A549 treated with GW870086 at 1 μM for 4 hours (cell line): ENCODE results near the gene PLTP. TPM values are rescaled to one million over a fixed set of nuclear protein-coding genes. Genes with fewer than 3 reads are reported as not detected.

Source experiments
- total RNA-seq: library from RNA; stranded (reverse); fragments of 200-300 nt; extraction: Qiagen RNA extraction; gene quantifications from 5 replicates; pipeline ENCODE4 v1.2.3, GENCODE V29; 2022; ENCODE audit warnings: low read depth

The PLTP gene
- total RNA-seq, result 1.5 to 2.2 TPM (median 1.6 TPM) in 5 replicates

DNA sequence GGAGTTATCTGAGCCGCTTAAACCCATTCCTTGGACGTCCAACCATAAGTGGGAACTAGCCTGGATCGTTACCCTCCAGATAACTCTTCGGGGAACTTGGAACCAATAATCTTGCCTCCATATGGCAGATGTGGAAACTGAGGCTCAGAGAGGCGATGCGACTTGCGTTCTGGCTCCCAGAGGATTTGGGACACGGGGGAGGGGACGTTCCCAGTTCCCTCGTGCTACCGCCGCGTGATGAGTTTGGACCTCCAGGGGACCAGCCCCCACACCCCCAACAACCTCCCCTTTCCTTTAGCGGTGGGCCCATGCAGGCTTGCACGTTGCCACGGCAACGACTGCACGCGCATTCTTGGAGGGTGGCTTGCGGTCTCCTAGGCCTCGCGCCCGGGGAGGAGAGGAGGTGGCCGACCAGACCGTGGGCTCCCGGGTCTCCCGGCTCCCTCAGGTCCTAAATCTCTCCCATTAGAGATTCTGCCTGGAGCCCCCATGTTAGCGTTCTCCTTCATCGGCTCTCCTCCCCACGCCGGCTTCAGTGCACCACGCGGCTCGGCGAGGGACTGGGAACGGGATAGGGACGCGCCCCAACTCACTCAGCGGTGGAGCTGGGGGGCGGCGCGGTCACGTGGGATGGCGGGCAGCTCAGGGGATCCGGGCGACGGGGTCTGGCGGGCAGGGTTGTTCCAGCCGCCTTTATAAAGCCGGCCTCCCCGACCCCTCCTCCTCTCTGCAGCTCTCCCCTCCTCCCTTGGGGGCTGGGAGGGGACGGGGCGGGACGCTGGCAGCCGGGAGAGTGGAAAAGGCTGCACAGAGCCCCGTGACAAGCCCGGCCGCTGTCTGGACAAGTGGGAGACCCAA, at the start of gene PLTP:
PLTP (minus strand) TSS at position 670 of the 858 bp plus-strand sequence. CDS start 703 bp downstream, outside the sequence.

DNA sequence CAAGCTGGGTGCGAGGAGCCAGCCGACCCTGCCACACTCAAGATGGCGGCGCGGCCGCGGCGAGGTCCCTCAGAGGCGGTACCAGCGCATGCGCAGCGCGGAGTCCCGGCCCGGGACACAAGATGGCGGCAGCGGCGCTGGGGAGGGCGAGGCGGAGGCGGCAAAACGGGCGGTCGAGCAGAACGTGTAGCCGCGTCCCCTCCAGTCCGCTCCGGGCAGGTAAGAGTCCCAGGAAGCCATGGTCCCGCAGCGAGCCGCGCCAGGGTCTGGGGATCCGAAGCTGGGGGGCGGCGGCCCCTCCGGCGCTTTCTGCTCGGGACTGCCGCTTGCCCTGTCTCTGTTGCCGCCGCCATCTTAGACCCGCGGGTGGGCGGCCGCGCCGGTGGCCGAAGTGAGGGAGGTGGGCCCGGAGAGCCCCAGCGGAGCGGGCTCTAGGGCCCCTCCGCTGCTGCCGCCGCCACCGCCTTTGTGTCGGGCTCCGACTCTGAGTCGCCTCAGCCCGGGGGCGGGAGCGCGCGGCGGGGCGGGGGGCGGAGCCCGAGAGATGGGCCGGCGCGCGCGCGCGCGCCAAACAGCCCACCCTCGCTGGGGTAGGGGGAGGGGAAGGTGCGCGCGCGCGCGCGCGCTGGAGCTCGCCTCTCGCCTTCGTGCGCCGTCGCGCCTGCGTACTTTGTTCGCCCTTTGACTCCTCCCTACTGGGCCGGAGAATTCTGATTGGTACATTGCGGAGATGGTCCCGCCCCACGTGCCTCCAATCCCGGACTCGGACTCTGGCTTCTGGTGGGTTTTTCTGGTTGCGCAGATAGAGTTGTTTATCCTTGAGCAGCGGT, 22.8 kb upstream of the PLTP start, which contains the start of gene PCIF1:
PCIF1 (plus strand) TSS at position 98 of the 830 bp plus-strand sequence. CDS start 4,317 bp downstream, outside the sequence.

GRCh38 chr20:45890985-45891983, 20.7 kb downstream of the PLTP start, which contains the start of the genes CTSA and NEURL2:
Gene CTSA, plus strand, starts transcription at chr20:45891335. Its CDS starts 234 bp downstream, at chr20:45891569.
Gene NEURL2, minus strand, starts transcription at chr20:45891208. Its CDS starts 217 bp downstream, at chr20:45890991.

DNA sequence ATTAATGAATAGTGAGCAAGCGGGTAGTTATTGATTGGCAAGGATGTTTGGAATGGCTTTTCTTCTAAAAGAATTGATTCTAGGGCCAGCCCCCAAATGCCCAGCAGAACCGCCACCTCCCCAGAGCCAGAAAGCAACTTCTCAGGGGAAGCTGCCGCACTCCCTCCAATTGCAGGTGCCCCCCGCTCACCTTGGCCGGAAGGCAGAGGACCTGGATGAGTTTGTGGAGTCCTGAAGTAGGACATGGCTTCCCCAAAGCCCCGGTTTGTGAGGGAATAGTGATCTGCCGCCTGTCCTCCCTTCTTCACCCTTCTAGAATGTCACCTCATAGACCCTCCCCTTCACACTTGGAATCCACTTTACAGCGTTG, 24.6 kb downstream of the PLTP start, which contains the start of gene SPATA25:
SPATA25 (minus strand) TSS at position 277 of the 370 bp plus-strand sequence; CDS start at position 245, 32 bp downstream.

GRCh38 chr20:45880988-45881788, 30.8 kb downstream of the PLTP start, which contains the start of gene ZSWIM1:
Gene ZSWIM1, plus strand, starts transcription at chr20:45881227. Its CDS starts 1,366 bp downstream, at chr20:45882593.

DNA sequence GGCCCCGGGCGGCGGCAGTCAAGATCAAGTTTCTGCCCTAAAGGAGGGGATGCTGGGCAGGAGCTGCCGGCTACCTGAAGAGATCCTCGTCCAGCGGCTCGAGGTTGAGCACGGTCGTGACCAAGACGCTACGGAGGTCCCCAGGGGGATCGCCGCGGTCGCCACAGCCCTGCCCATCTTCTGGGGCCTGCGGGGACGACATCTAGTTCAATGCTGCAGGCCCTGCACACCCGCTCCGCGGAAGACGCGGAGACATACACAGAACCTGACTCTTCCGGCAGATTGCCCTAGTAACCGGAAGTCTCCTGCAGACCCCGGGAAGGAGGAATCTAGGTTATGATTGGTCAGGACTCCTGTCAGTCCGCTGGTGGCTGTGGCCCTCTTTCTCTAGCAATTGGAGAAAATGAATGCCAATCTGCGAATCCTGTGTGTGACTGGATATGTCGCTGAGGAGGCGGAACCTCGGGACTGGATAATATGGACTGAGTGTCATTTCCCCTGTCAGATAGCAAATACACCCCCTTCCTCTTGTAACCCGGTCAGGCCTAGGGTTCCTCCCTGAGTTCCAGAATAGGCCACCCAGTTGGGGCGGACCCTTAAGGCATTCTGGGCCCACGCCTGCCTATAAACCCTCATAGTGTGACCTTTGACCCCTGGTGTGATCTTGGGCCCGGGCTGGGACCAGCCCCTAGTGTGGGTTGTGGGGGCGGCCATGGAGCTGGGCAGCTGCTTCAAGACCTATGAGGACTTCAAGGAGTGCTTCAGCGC, 54.7 kb downstream of the PLTP start, which contains the start of the genes ACOT8 and ZSWIM3:
ACOT8 (minus strand) TSS at position 279 of the 768 bp plus-strand sequence; CDS start at position 202, 77 bp downstream.
ZSWIM3 (plus strand) TSS at position 501 of the 768 bp plus-strand sequence; CDS start at position 713, 212 bp downstream.

Other genes with a start within 250 kb of the PLTP start
- gene WFDC11, start 241.9 kb downstream of the PLTP start, total RNA-seq, result not detected in 5 replicates
- not detected in 5 replicates for gene WFDC13, start 210.1 kb downstream of the PLTP start, total RNA-seq
- gene WFDC10B, start 207.1 kb downstream of the PLTP start, total RNA-seq, result not detected in 5 replicates
- not detected in 5 replicates for gene SPINT4, start 189.8 kb downstream of the PLTP start, total RNA-seq
- 0.41 to 0.44 TPM in 2 of 5 replicates, not detected in the others for gene WFDC3, start 120.3 kb downstream of the PLTP start, total RNA-seq
- 32.4 to 37.0 TPM (median 36.3 TPM) in 5 replicates for gene DNTTIP1, start 120.2 kb downstream of the PLTP start, total RNA-seq
- gene UBE2C, start 99.5 kb downstream of the PLTP start, total RNA-seq, result 225 to 255 TPM (median 251 TPM) in 5 replicates
- gene TNNC2, start 84.8 kb downstream of the PLTP start, total RNA-seq, result 0.28 TPM in 2 of 5 replicates, not detected in the others
- gene SNX21, start 78.4 kb downstream of the PLTP start, total RNA-seq, result 8.9 to 11.5 TPM (median 10.1 TPM) in 5 replicates
- 17.5 to 19.4 TPM (median 18.7 TPM) in 5 replicates for gene ACOT8, start 54.8 kb downstream of the PLTP start, total RNA-seq
- gene ZSWIM3, start 54.5 kb downstream of the PLTP start, total RNA-seq, result 1.3 to 1.7 TPM (median 1.5 TPM) in 5 replicates
- gene ZSWIM1, start 30.9 kb downstream of the PLTP start, total RNA-seq, result 4.8 to 6.4 TPM (median 5.8 TPM) in 5 replicates
- gene SPATA25, start 24.5 kb downstream of the PLTP start, total RNA-seq, result 0.56 to 0.74 TPM (median 0.69 TPM) in 5 replicates
- gene NEURL2, start 20.9 kb downstream of the PLTP start, total RNA-seq, result 0.99 to 1.3 TPM (median 1.1 TPM) in 5 replicates
- 93.0 to 122 TPM (median 112 TPM) in 5 replicates for gene CTSA, start 20.8 kb downstream of the PLTP start, total RNA-seq
- gene PCIF1, start 22.5 kb upstream of the PLTP start, total RNA-seq, result 28.9 to 34.6 TPM (median 34.0 TPM) in 5 replicates
- 6.9 to 9.6 TPM (median 8.9 TPM) in 5 replicates for gene ZNF335, start 60.0 kb upstream of the PLTP start, total RNA-seq
- 0.25 to 0.61 TPM (median 0.46 TPM) in 5 replicates for gene MMP9, start 96.8 kb upstream of the PLTP start, total RNA-seq
- 11.7 to 15.2 TPM (median 15.1 TPM) in 5 replicates for gene SLC12A5, start 117.1 kb upstream of the PLTP start, total RNA-seq
- gene NCOA5, start 177.8 kb upstream of the PLTP start, total RNA-seq, result 20.4 to 23.8 TPM (median 20.7 TPM) in 5 replicates
- gene CD40, start 206.2 kb upstream of the PLTP start, total RNA-seq, result 3.3 to 5.7 TPM (median 4.6 TPM) in 5 replicates